Body of pancreas (tissue), 4 donors: Measurements from ENCODE around the gene STK32B.

Source experiments
- CTCF ChIP-seq, 7 experiments: fragments of 450-650 bp in 4 of 7; fragments of 200-600 bp in 3 of 7; sonication (generic) in 3 of 7; IDR thresholded peaks; one replicate each; pipeline ENCODE4 v1.5.1; 2016 to 2019; ENCODE audit warnings: antibody characterized with exemption in 7 of 7
- POLR2A ChIP-seq, 3 donors: fragments of 450-650 bp; IDR thresholded peaks; one replicate each; pipeline ENCODE4 v1.6.1; 2016; ENCODE audit warnings: antibody characterized with exemption in 3 of 3, mild to moderate bottlenecking in 2 of 3

- TF ChIP-seq CTCF (IDR thresholded peaks at IDR 0.05) (no peak), POLR2A (IDR thresholded peaks at IDR 0.05) (no peak)
Measured at GRCh38 chr4:5381961-5382441, 330.7 kb downstream of the STK32B start.
